Stomach (tissue), 19 donors: ENCODE measurements around the gene LMO3. TPM values are rescaled to one million over a fixed set of nuclear protein-coding genes. Genes with fewer than 3 reads are reported as not detected.

Source experiments
- DNase-seq, 2 donors: peaks; one replicate each; pipeline versions ENCODE4 v3.0.0 to v3.0.0-alpha.2; 2013 to 2019
- H3K27ac ChIP-seq, 5 donors: fragments of 200-600 bp in 4 of 5; sonication (generic) in 4 of 5; one replicate each; pipeline ENCODE4 v1.5.1; 2013 to 2019; ENCODE audit warnings: mild to moderate bottlenecking in 1 of 5, moderate library complexity in 1 of 5
- H3K27me3 ChIP-seq, 3 donors: fragments of 200-600 bp; sonication (generic); one replicate each; pipeline ENCODE4 v1.5.1; 2017 to 2019; ENCODE audit warnings: mixed run types in 1 of 3
- H3K36me3 ChIP-seq, 4 donors: fragments of 200-600 bp; sonication (generic); 1 replicate in 3 of 4; 2 replicates in 1 of 4; pipeline ENCODE4 v1.5.1; 2016 to 2019
- H3K4me1 ChIP-seq, 4 donors: fragments of 200-600 bp; sonication (generic); one replicate each; pipeline ENCODE4 v1.5.1; 2016 to 2019
- H3K4me3 ChIP-seq, 4 donors: fragments of 200-600 bp; sonication (generic) in 3 of 4; one replicate each; pipeline ENCODE4 v1.5.1; 2016 to 2019; ENCODE audit warnings: mild to moderate bottlenecking in 1 of 4
- H3K9me3 ChIP-seq, 4 donors: fragments of 200-600 bp; sonication (generic); one replicate each; pipeline ENCODE4 v1.5.1; 2016 to 2019
- CTCF ChIP-seq, 7 experiments: fragments of 450-650 bp in 4 of 7; fragments of 200-600 bp in 3 of 7; sonication (generic) in 3 of 7; IDR thresholded peaks; one replicate each; pipeline ENCODE4 v1.5.1; 2016 to 2019; ENCODE audit warnings: antibody characterized with exemption in 7 of 7, control low read depth in 2 of 7, mild to moderate bottlenecking in 1 of 7
- EP300 ChIP-seq: sonication (generic); formaldehyde crosslinking; IDR thresholded peaks from one replicate; pipeline ENCODE4 v1.6.1; 2017; ENCODE audit warnings: antibody characterized with exemption
- POLR2A ChIP-seq, 4 donors: fragments of 450-650 bp; IDR thresholded peaks; one replicate each; pipeline ENCODE4 v1.6.1; 2016; ENCODE audit warnings: antibody characterized with exemption in 4 of 4, control low read depth in 2 of 4, mild to moderate bottlenecking in 1 of 4, moderate library complexity in 1 of 4
- POLR2AphosphoS5 ChIP-seq, 3 donors: sonication (generic); formaldehyde crosslinking; IDR thresholded peaks; one replicate each; pipeline ENCODE4 v1.6.1; 2016; ENCODE audit warnings: antibody characterized with exemption in 3 of 3
- WGBS, 5 donors: extraction: QIAGEN DNeasy Blood & Tissue Kit in 3 of 5; methylation state at CpG; one replicate each; pipeline versions ENCODE4 v1.1.5 to v1.1.7; 2013 to 2018; 5-methylcytosine and 5-hydroxymethylcytosine counted together
- intact Hi-C: fragments of 100-400 bp; cut with DNase I; formaldehyde crosslinking; loops from one replicate; pipeline ENCODE4 v1.15.1; 2023; ENCODE audit warnings: low total_unique reads
- long read RNA-seq, 10 donors: transcript quantifications; one replicate each; lab custom pipeline, GENCODE V29; 2026
- polyA plus RNA-seq, 3 donors: library from polyadenylated mRNA; stranded (reverse); fragments of 200-250 nt; gene quantifications; one replicate each; pipeline ENCODE4 v1.2.3, GENCODE V29; 2013
- total RNA-seq, 5 donors: library from RNA; depleted of rRNA; stranded (reverse); fragments of >200 nt; gene quantifications; one replicate each; pipeline versions ENCODE4 v1.1.0 to v1.2.3, GENCODE V29; 2014 to 2016
- donor health status: healthy with polysubstance abuse.
- donor health status: Bipolar disorder and iron deficiency.
- donor health status: healthy.

Gene LMO3
- 10 to 100 TPM in 3 of 5 donors, 1 to 10 TPM in 1, under 1 TPM in 1; 0.43 to 58.0 (median 10.8) TPM for total RNA-seq
- 1 to 10 TPM in 1 of 3 donors, under 1 TPM in 2; 0.37 to 1.2 (median 0.88) TPM for polyA plus RNA-seq
- long read RNA-seq, donor 1: 0 reads
- long read RNA-seq, donor 2: 0 reads
- long read RNA-seq, donor 3: 0 reads
- long read RNA-seq, donor 4: 0 reads
- long read RNA-seq, donor 5: 0 reads
- long read RNA-seq, donor 6, partial matches to known transcripts: 0 of 4 reads
- long read RNA-seq, donor 6, other reads (novel, unspliced or antisense): 0 of 4 reads
- long read RNA-seq, donor 7, partial matches to known transcripts: 0 of 3 reads
- long read RNA-seq, donor 7, other reads (novel, unspliced or antisense): 0 of 3 reads
- long read RNA-seq, donor 8, partial matches to known transcripts: 0 of 1 reads
- long read RNA-seq, donor 8, other reads (novel, unspliced or antisense): 0 of 1 reads
- long read RNA-seq, donor 9, partial matches to known transcripts: 0 of 1 reads
- long read RNA-seq, donor 9, other reads (novel, unspliced or antisense): 0 of 1 reads
- long read RNA-seq, donor 10, partial matches to known transcripts: 0 of 1 reads
- long read RNA-seq, donor 10, other reads (novel, unspliced or antisense): 0 of 1 reads

- DNase-seq: no peak
- peaks cover 0 to 37% (median 12%) of the 10 kb centered on the region in 3 donors for H3K27me3 ChIP-seq
- no peaks in the 10 kb centered on the region for H3K9me3 ChIP-seq
- peak within 1 kb of the TSS in 4 of 5 donors; percentile 25 to 70 (median 34) for H3K27ac ChIP-seq
- peak within 1 kb of the TSS; percentile 40 to 53 (median 51) for H3K4me3 ChIP-seq
- 0 to 4% (median 0%) methylated on average over 2 of the region's 2 CpGs for WGBS, 5 donors
- intact Hi-C loops: no loop called here
- no peaks in the 10 kb centered on the region for H3K36me3 ChIP-seq
- no peak for TF ChIP-seq POLR2AphosphoS5 (IDR thresholded peaks at IDR 0.05)
- no peak for TF ChIP-seq CTCF (IDR thresholded peaks at IDR 0.05)
- TF ChIP-seq EP300: no peak
- no peak for TF ChIP-seq POLR2A (IDR thresholded peaks at IDR 0.05)
- H3K4me1 ChIP-seq: peaks cover 4 to 45% (median 28%) of the 10 kb centered on the region in 4 donors
These were observed at the start of gene LMO3 for GRCh38 chr12:16606117-16606200. Gene LMO3 (minus strand): TSS chr12:16606162. CDS start chr12:16600860, 5,302 bp downstream.

- Histone ChIP-seq H3K9me3 (no peaks in the 10 kb centered on the region), H3K4me1 (no peaks in the 10 kb centered on the region), H3K27me3 (no peaks in the 10 kb centered on the region), H3K4me3 (no peak overlapping the region), H3K36me3 (no peaks in the 10 kb centered on the region), H3K27ac (no peak overlapping the region)
- intact Hi-C loops: no loop called here
- no peak for DNase-seq
- WGBS, 5 donors: 63 to 73% (median 68%) methylated on average over 2 of the region's 2 CpGs
- TF ChIP-seq POLR2AphosphoS5 (IDR thresholded peaks at IDR 0.05) (no peak), POLR2A (IDR thresholded peaks at IDR 0.05) (no peak), CTCF (IDR thresholded peaks at IDR 0.05) (no peak), EP300 (no peak)
These were observed 30.6 kb upstream of the LMO3 start for GRCh38 chr12:16636435-16637055.

GRCh38 chr12:16634786-16635185 lies 28.8 kb upstream of the LMO3 start:
- Histone ChIP-seq H3K9me3 (no peaks in the 10 kb centered on the region), H3K4me3 (no peak overlapping the region), H3K27me3 (no peaks in the 10 kb centered on the region), H3K27ac (no peak overlapping the region), H3K36me3 (no peaks in the 10 kb centered on the region), H3K4me1 (no peaks in the 10 kb centered on the region)
- intact Hi-C loops: no loop called here
- WGBS, 5 donors: 57 to 73% (median 70%) methylated on average over 1 of the region's 1 CpG
- no peak for TF ChIP-seq CTCF (IDR thresholded peaks at IDR 0.05)
- DNase-seq: no peak

GRCh38 chr12:16626991-16627390 lies 21.0 kb upstream of the LMO3 start:
- intact Hi-C loops: no loop called here

More at GRCh38 chr12:16626991-16627390, 21.0 kb upstream of the LMO3 start:
- no peak overlapping the region for H3K4me3 ChIP-seq
- H3K27ac ChIP-seq: no peak overlapping the region
- TF ChIP-seq POLR2A (IDR thresholded peaks at IDR 0.05) (no peak), EP300 (no peak), POLR2AphosphoS5 (IDR thresholded peaks at IDR 0.05) (no peak), CTCF (IDR thresholded peaks at IDR 0.05) (no peak)
- no peaks in the 10 kb centered on the region for H3K36me3 ChIP-seq
- WGBS, 5 donors: 62 to 75% (median 67%) methylated on average over 1 of the region's 1 CpG
- no peaks in the 10 kb centered on the region for H3K9me3 ChIP-seq
- no peak for DNase-seq
- no peaks in the 10 kb centered on the region for H3K27me3 ChIP-seq
- no peaks in the 10 kb centered on the region for H3K4me1 ChIP-seq
